Activated naive CD4-positive, alpha-beta T cell treated with anti-CD3 and anti-CD28 coated beads, Interleukin-2, amount 50 U/mL, for 24 hours (primary cell): ENCODE measurements around the gene CELF2.

Source experiments
- H3K27ac Mint-ChIP-seq: one replicate; pipeline ENCODE4 v1.8.0; 2021; ENCODE audit warnings: mild to moderate bottlenecking, mixed read lengths
- H3K27me3 Mint-ChIP-seq: one replicate; pipeline ENCODE4 v1.8.0; 2021; ENCODE audit warnings: mixed read lengths
- H3K36me3 Mint-ChIP-seq: one replicate; pipeline ENCODE4 v1.8.0; 2021; ENCODE audit warnings: mixed read lengths
- H3K4me1 Mint-ChIP-seq: one replicate; pipeline ENCODE4 v1.8.0; 2021; ENCODE audit warnings: mixed read lengths
- H3K4me3 Mint-ChIP-seq: one replicate; pipeline ENCODE4 v1.8.0; 2021; ENCODE audit warnings: mild to moderate bottlenecking, mixed read lengths
- H3K9me3 Mint-ChIP-seq: one replicate; pipeline ENCODE4 v1.8.0; 2021; ENCODE audit warnings: mixed read lengths

Gene CELF2

DNA sequence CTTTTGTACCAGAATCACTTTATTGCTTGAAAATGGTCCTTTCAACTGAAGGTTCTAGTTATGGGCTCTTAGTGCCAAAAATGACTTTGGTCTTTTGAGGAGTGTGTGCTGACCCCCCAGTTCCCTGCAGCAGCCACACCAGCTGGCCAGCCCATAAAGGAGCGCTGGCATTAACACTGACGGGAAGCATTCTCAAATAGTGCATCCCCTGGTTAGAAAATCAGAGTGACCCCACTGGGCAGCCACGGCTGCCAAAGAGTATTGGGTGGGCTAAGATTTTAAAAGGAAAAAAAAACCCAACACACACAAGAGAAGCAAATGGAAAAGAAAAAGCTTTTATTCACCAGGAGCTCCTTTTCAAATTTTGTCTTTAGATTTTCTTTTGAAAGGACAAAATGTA, 199.8 kb downstream of the CELF2 start:
- Mint-ChIP-seq H3K36me3 (peaks cover 31% of the 10 kb centered on the region), H3K9me3 (no peaks in the 10 kb centered on the region), H3K27ac (peak overlapping the region; percentile 89), H3K4me1 (peaks cover 96% of the 10 kb centered on the region), H3K27me3 (no peaks in the 10 kb centered on the region), H3K4me3 (no peak overlapping the region)

- peaks cover 94% of the 10 kb centered on the region for H3K4me1 Mint-ChIP-seq
- H3K27ac Mint-ChIP-seq: peak overlapping the region; percentile 98
- peaks cover 32% of the 10 kb centered on the region for H3K36me3 Mint-ChIP-seq
- H3K4me3 Mint-ChIP-seq: peak overlapping the region; percentile 46
- H3K27me3 Mint-ChIP-seq: no peaks in the 10 kb centered on the region
- H3K9me3 Mint-ChIP-seq: no peaks in the 10 kb centered on the region
Measured at GRCh38 chr10:11218395-11218794, 200.7 kb downstream of the CELF2 start.

DNA sequence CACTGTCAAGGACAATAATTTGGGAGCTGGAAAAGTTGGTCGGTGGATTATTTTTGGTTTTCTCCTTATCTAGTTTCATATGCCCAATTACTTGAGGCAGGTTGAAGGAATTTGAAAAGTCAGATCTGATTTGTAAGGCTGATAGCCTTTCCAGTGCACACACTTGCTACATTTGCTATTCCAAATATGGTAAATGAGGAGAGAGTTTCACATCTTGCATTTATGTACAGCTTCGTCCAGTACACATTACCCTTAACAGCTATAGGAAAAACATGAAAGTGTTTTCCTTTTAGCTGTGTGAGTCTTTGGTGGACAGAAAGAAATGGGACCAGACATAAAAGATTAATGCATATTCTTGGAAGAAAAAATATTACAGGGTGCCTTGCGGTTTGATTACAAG, 201.8 kb downstream of the CELF2 start:
- peaks cover 94% of the 10 kb centered on the region for H3K4me1 Mint-ChIP-seq
- H3K4me3 Mint-ChIP-seq: peak overlapping the region; percentile 11
- no peaks in the 10 kb centered on the region for H3K9me3 Mint-ChIP-seq
- peak overlapping the region; percentile 89 for H3K27ac Mint-ChIP-seq
- H3K36me3 Mint-ChIP-seq: peaks cover 35% of the 10 kb centered on the region
- no peaks in the 10 kb centered on the region for H3K27me3 Mint-ChIP-seq

- Mint-ChIP-seq H3K27me3 (no peaks in the 10 kb centered on the region), H3K9me3 (no peaks in the 10 kb centered on the region), H3K4me3 (no peak overlapping the region), H3K4me1 (peaks cover 94% of the 10 kb centered on the region), H3K36me3 (peaks cover 35% of the 10 kb centered on the region), H3K27ac (peak overlapping the region; percentile 73)
Measured at GRCh38 chr10:11223081-11223480, 205.4 kb downstream of the CELF2 start.

GRCh38 chr10:11223507-11224140, 206.0 kb downstream of the CELF2 start:
- peak overlapping the region; percentile 98 for H3K27ac Mint-ChIP-seq
- H3K9me3 Mint-ChIP-seq: no peaks in the 10 kb centered on the region
- peaks cover 94% of the 10 kb centered on the region for H3K4me1 Mint-ChIP-seq
- H3K36me3 Mint-ChIP-seq: peaks cover 33% of the 10 kb centered on the region
- H3K4me3 Mint-ChIP-seq: no peak overlapping the region
- H3K27me3 Mint-ChIP-seq: no peaks in the 10 kb centered on the region

DNA sequence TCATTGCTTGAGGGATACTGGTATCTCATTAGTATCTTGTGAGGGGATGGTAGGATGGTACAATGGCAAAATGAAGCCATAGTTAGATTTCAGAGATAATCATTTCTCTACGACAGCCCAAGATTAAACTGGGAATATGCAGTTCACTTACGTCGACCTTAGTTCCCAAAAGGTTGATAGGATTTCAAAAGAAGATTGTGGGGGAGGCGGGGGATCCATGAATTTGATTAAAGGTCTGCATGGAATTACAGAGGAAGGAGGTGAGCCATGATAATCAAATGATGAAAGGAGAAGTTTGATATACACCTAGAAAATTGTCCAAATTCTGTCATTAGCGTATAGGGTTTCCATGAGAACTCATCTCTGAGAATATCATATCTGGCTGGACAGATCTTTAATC, 206.6 kb downstream of the CELF2 start:
- Mint-ChIP-seq H3K36me3 (peaks cover 32% of the 10 kb centered on the region), H3K4me1 (peaks cover 94% of the 10 kb centered on the region), H3K4me3 (no peak overlapping the region), H3K27ac (peak overlapping the region; percentile 98), H3K9me3 (no peaks in the 10 kb centered on the region), H3K27me3 (no peaks in the 10 kb centered on the region)

DNA sequence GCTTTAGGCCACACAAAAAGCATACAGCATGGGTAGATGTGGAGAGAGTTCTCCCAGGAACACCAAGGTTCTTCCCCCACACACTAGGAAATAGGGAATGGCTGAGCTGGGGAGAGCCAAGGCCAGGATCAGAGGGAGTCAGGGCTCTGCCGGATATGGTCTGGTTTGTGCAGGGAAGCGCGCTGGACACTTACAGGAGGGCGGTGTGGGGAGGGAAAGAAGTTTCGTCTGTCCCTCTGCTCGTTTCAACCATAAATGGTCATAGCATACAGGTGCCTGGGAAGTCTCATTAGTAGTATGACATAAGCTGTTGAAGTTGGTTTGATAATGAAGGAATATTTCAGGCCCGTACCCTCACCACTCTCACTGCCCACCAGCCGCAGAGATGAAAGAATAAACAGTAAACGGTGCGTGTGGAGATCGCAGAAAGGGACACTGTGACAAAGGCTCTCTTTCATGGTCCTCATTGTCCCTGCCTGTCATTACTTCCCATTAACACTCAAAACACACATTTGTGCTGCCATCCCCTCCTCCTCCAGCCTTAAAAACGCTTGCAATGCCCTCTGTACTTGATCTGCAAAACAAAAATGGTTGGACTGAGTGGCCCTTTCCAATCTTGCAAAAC, 207.2 kb downstream of the CELF2 start:
- peaks cover 93% of the 10 kb centered on the region for H3K4me1 Mint-ChIP-seq
- peak overlapping the region; percentile 98 for H3K27ac Mint-ChIP-seq
- no peaks in the 10 kb centered on the region for H3K9me3 Mint-ChIP-seq
- H3K4me3 Mint-ChIP-seq: no peak overlapping the region
- H3K27me3 Mint-ChIP-seq: no peaks in the 10 kb centered on the region
- H3K36me3 Mint-ChIP-seq: peaks cover 28% of the 10 kb centered on the region

- H3K27me3 Mint-ChIP-seq: no peaks in the 10 kb centered on the region
- H3K36me3 Mint-ChIP-seq: peaks cover 24% of the 10 kb centered on the region
- no peaks in the 10 kb centered on the region for H3K9me3 Mint-ChIP-seq
- peak overlapping the region; percentile 60 for H3K4me3 Mint-ChIP-seq
- peak overlapping the region; percentile 98 for H3K27ac Mint-ChIP-seq
- H3K4me1 Mint-ChIP-seq: peaks cover 94% of the 10 kb centered on the region
Measured at GRCh38 chr10:11225935-11226334, 208.3 kb downstream of the CELF2 start.

GRCh38 chr10:11227103-11227502, 209.4 kb downstream of the CELF2 start:
- peaks cover 29% of the 10 kb centered on the region for H3K36me3 Mint-ChIP-seq
- peak overlapping the region; percentile 98 for H3K27ac Mint-ChIP-seq
- peak overlapping the region; percentile 60 for H3K4me3 Mint-ChIP-seq
- peaks cover 96% of the 10 kb centered on the region for H3K4me1 Mint-ChIP-seq
- no peaks in the 10 kb centered on the region for H3K9me3 Mint-ChIP-seq
- no peaks in the 10 kb centered on the region for H3K27me3 Mint-ChIP-seq

DNA sequence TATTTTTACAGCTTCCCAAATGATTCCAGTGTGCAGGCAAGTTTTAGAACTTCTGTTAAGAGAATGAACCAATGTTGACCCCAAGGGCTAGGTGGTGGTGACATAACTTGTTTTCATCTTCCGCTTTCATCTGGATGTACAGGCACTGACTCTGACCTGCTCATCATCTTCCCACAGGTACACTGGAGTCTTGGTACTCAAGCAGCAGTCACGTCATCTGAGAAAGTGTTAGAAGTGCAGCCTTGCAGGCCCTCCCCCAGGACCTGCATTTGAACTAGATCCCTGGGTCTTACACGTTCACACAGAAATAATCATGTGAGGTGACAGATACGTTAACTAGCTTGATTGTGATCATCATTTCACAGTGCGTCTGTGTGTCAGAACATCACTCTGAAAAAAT, 212.2 kb downstream of the CELF2 start:
- Mint-ChIP-seq H3K27ac (peak overlapping the region; percentile 97), H3K27me3 (no peaks in the 10 kb centered on the region), H3K36me3 (peaks cover 31% of the 10 kb centered on the region), H3K4me3 (no peak overlapping the region), H3K4me1 (peaks cover 99% of the 10 kb centered on the region), H3K9me3 (no peaks in the 10 kb centered on the region)

DNA sequence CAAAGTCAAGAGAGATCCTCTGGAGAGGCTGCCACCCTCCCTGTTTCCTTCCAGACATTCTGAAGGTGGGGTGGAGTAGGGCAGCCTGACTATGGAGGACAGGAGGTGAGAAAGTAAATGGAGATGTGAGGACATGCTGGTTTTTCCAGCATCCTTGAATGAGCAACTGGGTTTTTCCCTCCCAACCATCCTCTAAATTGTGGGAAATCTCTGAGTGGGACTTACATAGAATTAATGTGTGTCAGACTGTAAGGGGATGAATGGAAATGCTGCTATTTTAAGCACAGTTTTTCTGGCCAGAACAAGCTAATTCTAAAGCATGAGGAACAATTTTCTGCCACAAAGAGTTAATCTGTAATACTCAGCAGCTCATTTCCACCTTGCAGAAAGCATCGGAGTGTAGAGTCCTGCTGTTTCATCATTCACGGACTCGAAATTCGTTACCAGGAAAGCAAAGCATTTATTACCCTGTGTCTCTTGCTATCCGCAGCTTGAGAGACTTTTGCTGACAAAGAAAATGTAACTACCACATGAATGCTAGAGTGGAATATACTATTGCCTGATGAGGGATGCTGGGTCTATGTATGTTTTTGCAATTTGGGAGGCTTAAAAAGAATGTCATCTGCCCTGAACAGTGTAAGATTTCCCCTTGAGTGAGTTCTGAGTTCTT, 213.0 kb downstream of the CELF2 start:
- H3K4me1 Mint-ChIP-seq: peaks cover 99% of the 10 kb centered on the region
- H3K27me3 Mint-ChIP-seq: no peaks in the 10 kb centered on the region
- H3K27ac Mint-ChIP-seq: peak overlapping the region; percentile 97
- no peaks in the 10 kb centered on the region for H3K9me3 Mint-ChIP-seq
- H3K36me3 Mint-ChIP-seq: peaks cover 26% of the 10 kb centered on the region
- peak overlapping the region; percentile 77 for H3K4me3 Mint-ChIP-seq

DNA sequence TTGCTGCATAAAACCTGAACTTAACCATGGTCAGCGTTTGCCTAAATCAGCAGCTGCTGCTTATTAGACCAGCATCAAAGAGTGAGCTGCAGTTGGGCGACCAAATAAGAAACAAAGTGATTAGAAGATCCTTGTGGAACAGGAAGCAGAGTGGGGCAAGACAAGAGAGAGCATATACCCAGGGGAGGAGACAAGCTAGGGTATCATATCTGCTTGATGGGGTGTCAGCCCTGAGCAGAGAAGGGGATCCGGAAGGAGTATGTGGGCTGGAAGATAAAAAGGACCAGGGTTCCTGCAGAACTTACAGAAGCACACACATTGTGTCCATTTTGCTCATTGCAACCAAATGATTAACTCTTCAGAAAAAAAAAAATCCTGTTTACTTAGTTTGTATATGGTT, 213.6 kb downstream of the CELF2 start:
- H3K27ac Mint-ChIP-seq: peak overlapping the region; percentile 97
- H3K9me3 Mint-ChIP-seq: no peaks in the 10 kb centered on the region
- peaks cover 23% of the 10 kb centered on the region for H3K36me3 Mint-ChIP-seq
- peak overlapping the region; percentile 77 for H3K4me3 Mint-ChIP-seq
- no peaks in the 10 kb centered on the region for H3K27me3 Mint-ChIP-seq
- peaks cover 99% of the 10 kb centered on the region for H3K4me1 Mint-ChIP-seq

DNA sequence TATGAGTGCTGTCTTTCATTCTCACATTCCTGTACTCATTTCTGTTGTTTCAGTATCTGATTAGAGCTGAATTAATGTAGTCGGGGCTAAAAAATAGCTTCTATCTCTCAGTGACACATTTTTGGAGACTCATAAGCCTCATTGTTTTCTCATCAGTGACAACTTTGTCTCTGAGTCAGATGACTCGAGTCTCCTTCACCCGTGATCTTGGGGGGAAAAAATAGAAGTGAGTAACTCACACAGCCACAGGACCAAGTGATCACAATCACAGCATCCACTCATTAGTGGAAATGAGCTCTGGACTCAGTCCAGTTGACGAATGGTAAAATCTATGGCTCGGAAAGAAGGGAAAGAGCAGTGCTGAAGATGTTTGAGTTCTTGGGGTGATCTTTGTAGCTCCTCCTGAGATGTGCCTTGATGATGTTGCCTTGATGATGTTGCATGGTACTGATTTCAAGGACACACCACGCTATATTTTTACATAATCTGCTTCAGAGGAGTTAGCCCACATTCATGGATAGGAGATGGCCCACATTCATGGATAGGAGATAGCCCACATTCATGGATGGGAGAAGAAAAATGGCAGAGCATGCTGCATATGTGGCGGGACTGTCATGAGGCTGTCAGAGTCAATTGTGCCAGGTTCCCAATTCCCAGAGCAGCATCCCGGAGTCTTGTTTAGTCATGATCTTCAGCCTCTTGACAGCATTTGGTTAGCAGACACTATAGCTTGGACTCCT, 214.7 kb downstream of the CELF2 start:
- Mint-ChIP-seq H3K4me3 (peak overlapping the region; percentile 60), H3K9me3 (no peaks in the 10 kb centered on the region), H3K4me1 (peaks cover 99% of the 10 kb centered on the region), H3K27me3 (no peaks in the 10 kb centered on the region), H3K27ac (peak overlapping the region; percentile 99), H3K36me3 (peaks cover 29% of the 10 kb centered on the region)

DNA sequence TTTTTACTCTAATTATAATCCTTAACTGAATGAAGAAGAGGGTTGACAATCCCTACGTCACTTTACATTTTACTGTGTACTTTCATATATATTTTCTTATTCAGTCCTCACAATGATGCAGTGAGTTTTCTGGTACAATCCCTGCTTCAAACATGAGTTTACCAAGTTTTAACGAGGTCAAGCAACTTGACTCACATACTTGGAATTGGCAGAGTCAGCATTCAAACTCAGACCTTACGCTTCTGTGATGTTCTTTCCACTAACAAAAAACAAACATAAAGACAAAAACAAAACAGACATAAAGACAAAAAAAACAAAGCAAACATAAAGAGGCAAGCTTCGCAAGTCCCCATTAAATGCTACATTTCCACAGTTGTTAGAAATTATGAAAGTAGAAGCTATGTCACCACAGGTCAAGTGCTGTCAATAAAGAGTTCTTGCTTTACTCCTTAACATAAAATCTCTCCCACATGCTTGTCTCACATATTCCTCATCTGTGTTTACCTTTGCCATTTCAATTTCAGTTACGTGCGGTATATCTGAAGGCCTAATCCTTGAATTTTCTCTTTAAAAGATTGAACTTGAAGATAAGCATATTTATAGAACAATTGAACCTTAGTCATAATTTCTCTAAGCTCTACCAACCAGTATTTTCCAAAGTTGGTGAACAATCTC, 217.3 kb downstream of the CELF2 start:
- Mint-ChIP-seq H3K4me3 (peak overlapping the region; percentile 60), H3K9me3 (no peaks in the 10 kb centered on the region), H3K4me1 (peaks cover 97% of the 10 kb centered on the region), H3K27ac (peak overlapping the region; percentile 99), H3K36me3 (peaks cover 27% of the 10 kb centered on the region), H3K27me3 (no peaks in the 10 kb centered on the region)

DNA sequence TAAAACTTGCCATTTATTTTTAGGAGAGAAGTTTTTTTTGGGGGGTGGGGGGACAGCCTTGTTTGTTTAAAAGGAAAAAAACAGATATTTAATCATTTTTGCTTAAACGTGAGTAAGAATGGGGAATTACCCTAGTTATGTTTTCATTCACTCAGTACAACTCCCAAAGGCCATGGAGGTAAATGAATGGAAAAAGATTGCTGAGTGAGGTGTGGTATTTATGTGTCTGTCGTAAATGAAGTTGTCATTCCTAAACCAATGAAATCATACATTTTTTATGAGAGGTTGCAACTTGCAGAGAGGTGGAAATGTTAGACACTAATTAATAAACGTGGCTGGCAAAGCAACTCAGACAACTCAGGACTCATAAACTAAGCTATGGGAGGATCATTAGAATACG, 218.1 kb downstream of the CELF2 start:
- peak overlapping the region; percentile 76 for H3K4me3 Mint-ChIP-seq
- peaks cover 26% of the 10 kb centered on the region for H3K36me3 Mint-ChIP-seq
- H3K27me3 Mint-ChIP-seq: no peaks in the 10 kb centered on the region
- peaks cover 97% of the 10 kb centered on the region for H3K4me1 Mint-ChIP-seq
- H3K9me3 Mint-ChIP-seq: no peaks in the 10 kb centered on the region
- H3K27ac Mint-ChIP-seq: peak overlapping the region; percentile 99
